IMR-90 (cell line): ENCODE results near the gene EIF2A. TPM values are rescaled to one million over a fixed set of nuclear protein-coding genes. Genes with fewer than 3 reads are reported as not detected.

ENCODE experiments used
- ATAC-seq: fragments of 200-7000 bp; cut with Tn5 transposase; 2 replicates; pipeline ENCODE4 v1.9.1; 2020; ENCODE audit warnings: low read depth, mild to moderate bottlenecking, moderate library complexity
- BruUV-seq: library from RNA; stranded (reverse); fragments of 400-500 nt; replicated peaks from 2 replicates; lab custom pipeline; 2021; lab: Mats Ljungman, UMichigan
- CTCF ChIA-PET: fragments of 300-600 bp; formaldehyde crosslinking; extraction: SDS; loops from one replicate; lab custom pipeline; 2021; ENCODE audit warnings: antibody characterized with exemption; lab: Yijun Ruan, JAX
- POLR2A ChIA-PET: fragments of 300-600 bp; sonication (Branson Sonifier 250); formaldehyde crosslinking; loops from one replicate; lab custom pipeline; 2022; ENCODE audit warnings: antibody characterized with exemption; ENCODE audit not compliant: unreplicated experiment; lab: Charles Lee
- DNase-seq: peaks from one replicate; pipeline ENCODE4 v3.0.0; 2013
- H2AFZ ChIP-seq: replicated peaks from 2 replicates; pipeline ENCODE3; 2013; ENCODE audit warnings: low read length, mild to moderate bottlenecking; ENCODE audit not compliant: poor library complexity
- H2AK5ac ChIP-seq: 2 replicates; pipeline ENCODE4 v1.6.1; 2013; ENCODE audit warnings: low read depth, low read length, inconsistent platforms
- H2AK9ac ChIP-seq: replicated peaks from 2 replicates; pipeline ENCODE3; 2013; ENCODE audit warnings: mild to moderate bottlenecking, low read depth, low read length, moderate library complexity; ENCODE audit not compliant: poor library complexity
- H2BK120ac ChIP-seq: 2 replicates; pipeline ENCODE4 v1.6.1; 2013; ENCODE audit warnings: low read depth, low read length, inconsistent platforms
- H2BK15ac ChIP-seq: 3 replicates; pipeline ENCODE4 v1.6.1; 2013; ENCODE audit warnings: low read depth, low read length, inconsistent platforms
- H2BK20ac ChIP-seq: 2 replicates; pipeline ENCODE4 v1.6.1; 2013; ENCODE audit warnings: low read depth, mild to moderate bottlenecking, inconsistent platforms, low read length, moderate library complexity
- H2BK5ac ChIP-seq: 2 replicates; pipeline ENCODE4 v1.6.1; 2013; ENCODE audit warnings: mild to moderate bottlenecking, low read depth, low read length, inconsistent platforms; ENCODE audit not compliant: poor library complexity, severe bottlenecking
- H3K14ac ChIP-seq: replicated peaks from 2 replicates; pipeline ENCODE4 v1.6.1; 2013; ENCODE audit warnings: low read depth, low read length, inconsistent platforms
- H3K18ac ChIP-seq: 2 replicates; pipeline ENCODE4 v1.6.1; 2013; ENCODE audit warnings: low read depth, low read length, control low read depth
- H3K23ac ChIP-seq: 2 replicates; pipeline ENCODE4 v1.6.1; 2013; ENCODE audit warnings: low read depth, low read length, inconsistent platforms
- H3K27ac ChIP-seq: 2 replicates; pipeline ENCODE4 v1.5.1; 2013; ENCODE audit warnings: mild to moderate bottlenecking, control low read depth, low read length; ENCODE audit not compliant: insufficient read depth
- H3K27me3 ChIP-seq: 2 replicates; pipeline ENCODE4 v1.6.1; 2013; ENCODE audit warnings: low read length; ENCODE audit not compliant: control insufficient read depth, insufficient read depth
- H3K36me3 ChIP-seq: 2 replicates; pipeline ENCODE4 v1.6.1; 2013; ENCODE audit warnings: low read length, mixed read lengths; ENCODE audit not compliant: control insufficient read depth, insufficient read depth
- H3K4ac ChIP-seq: 2 replicates; pipeline ENCODE4 v1.6.1; 2013; ENCODE audit warnings: low read depth, low read length, inconsistent platforms
- H3K4me1 ChIP-seq: 2 replicates; pipeline ENCODE4 v1.6.1; 2013; ENCODE audit warnings: low read length, mixed read lengths; ENCODE audit not compliant: control insufficient read depth, insufficient read depth
- H3K4me2 ChIP-seq: 2 replicates; pipeline ENCODE4 v1.6.1; 2013; ENCODE audit warnings: low read depth, mild to moderate bottlenecking, control low read depth, low read length, moderate library complexity
- H3K4me3 ChIP-seq: 2 replicates; pipeline ENCODE4 v1.5.1; 2013; ENCODE audit warnings: low read depth, mild to moderate bottlenecking, control low read depth, low read length, moderate library complexity; ENCODE audit not compliant: insufficient read depth
- H3K56ac ChIP-seq: 2 replicates; pipeline ENCODE4 v1.6.1; 2013; ENCODE audit warnings: low read length, inconsistent platforms; ENCODE audit not compliant: insufficient read depth; ENCODE audit errors: extremely low read depth
- H3K79me1 ChIP-seq, 2 experiments: 2 replicates each; pipeline ENCODE4 v1.6.1; 2013; ENCODE audit warnings: low read length in 2 of 2, inconsistent platforms in 1 of 2, low read depth in 1 of 2
- H3K9ac ChIP-seq: 2 replicates; pipeline ENCODE4 v1.6.1; 2013; ENCODE audit warnings: low read depth, low read length, control low read depth
- H3K9me1 ChIP-seq: 2 replicates; pipeline ENCODE4 v1.6.1; 2013; ENCODE audit warnings: low read length, inconsistent platforms; ENCODE audit not compliant: insufficient read depth
- H3K9me3 ChIP-seq: 2 replicates; pipeline ENCODE4 v1.6.1; 2013; ENCODE audit warnings: low read length; ENCODE audit not compliant: control insufficient read depth, insufficient read depth
- H4K20me1 ChIP-seq: 2 replicates; pipeline ENCODE4 v1.6.1; 2013; ENCODE audit warnings: low read length, inconsistent platforms; ENCODE audit not compliant: insufficient read depth
- H4K5ac ChIP-seq: 2 replicates; pipeline ENCODE4 v1.6.1; 2013; ENCODE audit warnings: mild to moderate bottlenecking, low read depth, low read length, control low read depth
- H4K8ac ChIP-seq, 2 experiments: 2 replicates each; pipeline ENCODE4 v1.6.1; 2013; ENCODE audit warnings: low read depth in 2 of 2, low read length in 2 of 2, control low read depth in 1 of 2, inconsistent platforms in 1 of 2
- H4K91ac ChIP-seq: 2 replicates; pipeline ENCODE4 v1.6.1; 2013; ENCODE audit warnings: low read depth, low read length, inconsistent platforms; ENCODE audit not compliant: insufficient read depth
- CHD1 ChIP-seq: IDR thresholded peaks from 2 replicates; pipeline ENCODE4 v1.6.1; 2012; ENCODE audit warnings: low read depth, low read length, improper control_type of control experiment
- MXI1 ChIP-seq: IDR thresholded peaks from 2 replicates; pipeline ENCODE4 v1.6.1; 2012; ENCODE audit warnings: low read depth, mild to moderate bottlenecking, low read length, moderate library complexity, borderline replicate concordance
- RAD21 ChIP-seq: IDR thresholded peaks from 2 replicates; pipeline ENCODE4 v1.6.1; 2012; ENCODE audit warnings: low read length, improper control_type of control experiment
- RFX5 ChIP-seq: IDR thresholded peaks from 2 replicates; pipeline ENCODE4 v1.8.0; 2012; ENCODE audit warnings: low read depth, mild to moderate bottlenecking, low read length, moderate library complexity
- SMC3 ChIP-seq: fragments of 150-350 bp; IDR thresholded peaks from 2 replicates; pipeline ENCODE4 v1.6.1; 2016; ENCODE audit warnings: low read depth, mild to moderate bottlenecking, antibody characterized with exemption, low read length, moderate library complexity
- WGBS, 2 experiments: methylation state at CpG; one replicate each; pipeline versions ENCODE4 v1.1.5 to v1.1.7; 2013; ENCODE audit warnings: missing lambda C conversion rate in 2 of 2; ENCODE audit not compliant: insufficient read length in 1 of 2; ENCODE audit errors: extremely low coverage in 2 of 2; 5-methylcytosine and 5-hydroxymethylcytosine counted together
- dilution Hi-C: fragments of 300-500 bp; cut with HindIII; formaldehyde crosslinking; loops from one replicate; pipeline ENCODE4 v1.14.3; 2018; ENCODE audit warnings: low sequenced_read_pairs; ENCODE audit not compliant: unreplicated experiment
- in situ Hi-C: fragments of 300-500 bp; cut with MboI; formaldehyde crosslinking; loops from 3 replicates; pipeline ENCODE4 v1.14.3; 2019; ENCODE audit warnings: low sequenced_read_pairs, inconsistent platforms, mixed read lengths
- intact Hi-C: fragments of 100-400 bp; cut with micrococcal nuclease; formaldehyde crosslinking; loops from 2 replicates; pipeline ENCODE4 v1.10.0; 2022
- polyA plus RNA-seq, 3 experiments: library from polyadenylated mRNA; depleted of rRNA; stranded (reverse); fragments of >200 nt; gene quantifications; 2 replicates each; pipeline ENCODE4 v1.2.3, GENCODE V29; 2012; ENCODE audit warnings: low replicate concordance in 1 of 3
- total RNA-seq: library from RNA; depleted of rRNA; stranded (reverse); fragments of >200 nt; gene quantifications from 2 replicates; pipeline ENCODE4 v1.2.3, GENCODE V29; 2012

The EIF2A gene
- total and polyA plus RNA-seq, 2 of the 4 experiments (the other 2 are of a cell fraction): 61.2 to 166 TPM

DNA sequence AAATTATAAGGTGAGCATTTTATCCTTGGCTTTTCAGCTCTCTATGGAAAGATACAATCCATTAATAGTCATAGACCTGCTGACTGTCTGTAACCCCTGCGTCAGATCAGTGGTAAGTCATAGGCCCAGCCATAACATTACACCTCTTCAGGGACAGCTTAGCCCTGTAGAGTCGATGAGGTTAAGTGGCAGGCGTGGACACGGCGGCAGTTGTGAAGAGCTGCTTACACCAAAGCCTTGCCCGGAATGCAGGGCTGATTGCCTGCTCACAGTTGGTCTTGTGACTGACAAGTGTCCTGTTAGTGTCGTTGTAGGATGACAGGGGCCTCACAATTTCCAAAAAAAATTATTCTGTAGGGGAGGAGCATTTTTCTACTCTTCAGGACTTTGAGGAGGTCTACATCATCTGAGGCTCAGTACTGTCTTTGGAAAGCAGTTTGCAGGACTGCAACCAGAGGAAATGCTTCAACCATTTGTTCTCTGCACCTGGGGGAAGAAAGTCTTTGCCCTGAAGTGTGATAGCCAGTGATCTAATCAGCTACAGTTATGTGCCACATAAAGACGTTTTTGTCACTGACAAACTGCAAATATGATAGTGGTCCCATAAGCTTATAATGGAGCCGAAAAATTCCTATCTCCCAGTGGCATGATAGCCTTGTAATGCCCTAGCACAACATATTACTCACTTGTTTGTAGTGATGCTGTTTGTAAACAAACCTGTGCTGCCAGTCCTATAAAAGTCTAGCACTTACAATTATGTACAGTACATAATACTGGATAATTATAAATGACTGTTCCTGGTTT lies 41.6 kb downstream of the EIF2A start:
- Histone ChIP-seq H3K27ac (no peak overlapping the region), H2BK20ac (no peak overlapping the region), H2AK9ac (no peak overlapping the region), H3K4me1 (0 out of 2 replicates have a peak, but pooled peaks cover 2% of the 10 kb centered on the region), H3K9ac (no peak overlapping the region), H3K56ac (no peak overlapping the region), H2AK5ac (no peak overlapping the region), H2BK120ac (no peak overlapping the region), H3K79me1 (peaks cover 10 to 25% of the 10 kb centered on the region in 2 experiments; a peak in 2 of 4 replicates), H3K4me3 (no peak overlapping the region), H3K9me3 (no peaks in the 10 kb centered on the region), H4K8ac (no peak overlapping the region), H3K14ac (no peak overlapping the region), H2BK15ac (no peak overlapping the region), H3K27me3 (no peaks in the 10 kb centered on the region), H2BK5ac (no peak overlapping the region), H3K18ac (no peak overlapping the region), H3K36me3 (peaks cover 10% of the 10 kb centered on the region), H3K23ac (no peak overlapping the region), H4K91ac (no peak overlapping the region), H3K9me1 (0 out of 2 replicates have a peak, but pooled peaks cover 2% of the 10 kb centered on the region), H4K5ac (no peak overlapping the region), H2AFZ (no peak overlapping the region), H4K20me1 (no peaks in the 10 kb centered on the region), H3K4ac (no peak overlapping the region), H3K4me2 (no peak overlapping the region)
- dilution Hi-C loops: no loop called here
- in situ Hi-C loops: no loop called here
- TF ChIP-seq MXI1 (no peak), SMC3 (no peak), CHD1 (no peak), RFX5 (no peak), RAD21 (no peak)
- ATAC-seq (peak; percentile 12; the same call in 1 of the 2 replicates), DNase-seq (no peak)
- WGBS, 2 experiments: no CpG with 5 or more reads among the region's 9 CpGs
- intact Hi-C loops: no loop called here
- ChIA-PET CTCF (interaction anchor here (1.0 kb wide), 1 partner anchor 18 kb away, joined by 3 read pairs; no protein-coding TSS in a partner anchor), POLR2A (no interaction called here)
- BruUV-seq: no TSS peak
